Adrenal gland (tissue), 5 donors: ENCODE data around the gene CCL28.

ENCODE experiments used
- POLR2A ChIP-seq, 2 donors: fragments of 450-650 bp; IDR thresholded peaks; one replicate each; pipeline ENCODE4 v1.6.1; 2017; ENCODE audit warnings: antibody characterized with exemption in 2 of 2, mild to moderate bottlenecking in 2 of 2, moderate library complexity in 1 of 2
- TF ChIP-seq, protein P1 (sequence below), 6 experiments: fragments of 450-650 bp in 4 of 6; fragments of 200-600 bp in 2 of 6; sonication (generic) in 1 of 6; IDR thresholded peaks; 1 replicate in 5 of 6; 2 replicates in 1 of 6; pipeline versions ENCODE4 v1.5.1 to v1.8.0; 2016 to 2021; ENCODE audit warnings: antibody characterized with exemption in 6 of 6, mild to moderate bottlenecking in 2 of 6, moderate library complexity in 1 of 6
- donor health status: DM: no; HTN: no; CAD: no.

DNA sequence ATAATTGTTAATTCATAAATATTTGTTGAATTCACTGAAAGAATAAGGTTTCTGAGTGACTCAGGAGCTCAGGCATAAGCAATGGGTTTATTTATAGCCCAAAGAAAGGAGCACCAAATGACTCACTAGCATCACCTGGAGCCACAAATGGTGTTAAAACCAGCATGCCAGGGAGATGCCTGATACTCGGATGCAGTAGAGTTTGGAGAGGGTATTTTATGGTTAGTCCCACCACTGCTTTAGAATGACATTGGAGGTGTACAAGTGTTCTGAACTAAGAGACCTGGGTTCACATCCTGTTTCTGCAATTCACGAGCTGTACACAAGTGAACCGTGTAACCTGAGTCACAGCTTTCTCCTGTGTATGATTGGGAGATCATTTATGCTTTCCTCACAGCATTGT lies 25.2 kb downstream of the CCL28 start:
- TF ChIP-seq, protein P1, sequence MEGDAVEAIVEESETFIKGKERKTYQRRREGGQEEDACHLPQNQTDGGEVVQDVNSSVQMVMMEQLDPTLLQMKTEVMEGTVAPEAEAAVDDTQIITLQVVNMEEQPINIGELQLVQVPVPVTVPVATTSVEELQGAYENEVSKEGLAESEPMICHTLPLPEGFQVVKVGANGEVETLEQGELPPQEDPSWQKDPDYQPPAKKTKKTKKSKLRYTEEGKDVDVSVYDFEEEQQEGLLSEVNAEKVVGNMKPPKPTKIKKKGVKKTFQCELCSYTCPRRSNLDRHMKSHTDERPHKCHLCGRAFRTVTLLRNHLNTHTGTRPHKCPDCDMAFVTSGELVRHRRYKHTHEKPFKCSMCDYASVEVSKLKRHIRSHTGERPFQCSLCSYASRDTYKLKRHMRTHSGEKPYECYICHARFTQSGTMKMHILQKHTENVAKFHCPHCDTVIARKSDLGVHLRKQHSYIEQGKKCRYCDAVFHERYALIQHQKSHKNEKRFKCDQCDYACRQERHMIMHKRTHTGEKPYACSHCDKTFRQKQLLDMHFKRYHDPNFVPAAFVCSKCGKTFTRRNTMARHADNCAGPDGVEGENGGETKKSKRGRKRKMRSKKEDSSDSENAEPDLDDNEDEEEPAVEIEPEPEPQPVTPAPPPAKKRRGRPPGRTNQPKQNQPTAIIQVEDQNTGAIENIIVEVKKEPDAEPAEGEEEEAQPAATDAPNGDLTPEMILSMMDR (IDR thresholded peaks at IDR 0.05): no peak
- no peak for TF ChIP-seq POLR2A (IDR thresholded peaks at IDR 0.05)
